Hematopoietic multipotent progenitor cell treated with erythropoietin and hydrocortisone succinate and interleukin-3 and kit ligand, for 4 days (in vitro differentiated cells): Measurements from ENCODE around the gene SERPINI1.
A peak's percentile ranks its signal among the peaks of the same experiment; 100 is the strongest.

Experiments
- DNase-seq: peaks from one replicate; pipeline ENCODE4 v3.0.0-alpha.2; 2015

Gene SERPINI1

GRCh38 chr3:167734498-167735232, 856 bp upstream of the SERPINI1 start, which contains the start of gene PDCD10:
Gene PDCD10 (minus strand): TSS chr3:167734892. CDS start chr3:167720157, 14,735 bp downstream.
- DNase-seq, result peak; percentile 100

GRCh38 chr3:167736264-167736787, 805 bp downstream of the SERPINI1 start:
- DNase-seq, result no peak

- DNase-seq, result no peak
Measured at GRCh38 chr3:167736997-167737396, 1.5 kb downstream of the SERPINI1 start.

GRCh38 chr3:167738037-167738436, 2.5 kb downstream of the SERPINI1 start:
- no peak for DNase-seq

- peak; percentile 72 for DNase-seq
Measured at GRCh38 chr3:167739190-167739810, 3.8 kb downstream of the SERPINI1 start.

- DNase-seq, result peak; percentile 86
Measured at GRCh38 chr3:167740961-167741587, 5.6 kb downstream of the SERPINI1 start.

GRCh38 chr3:167742338-167742737, 6.8 kb downstream of the SERPINI1 start:
- DNase-seq, result no peak

- no peak for DNase-seq
Measured at GRCh38 chr3:167743799-167744198, 8.3 kb downstream of the SERPINI1 start.

GRCh38 chr3:167749209-167749608, 13.7 kb downstream of the SERPINI1 start:
- DNase-seq, result no peak

GRCh38 chr3:167749728-167750127, 14.2 kb downstream of the SERPINI1 start:
- DNase-seq, result no peak

GRCh38 chr3:167750272-167750971, 14.9 kb downstream of the SERPINI1 start:
- DNase-seq, result no peak

GRCh38 chr3:167754049-167754448, 18.5 kb downstream of the SERPINI1 start:
- no peak for DNase-seq

- DNase-seq, result no peak
Measured at GRCh38 chr3:167761302-167761701, 25.8 kb downstream of the SERPINI1 start.

GRCh38 chr3:167762296-167762695, 26.8 kb downstream of the SERPINI1 start:
- DNase-seq, result no peak

- no peak for DNase-seq
Measured at GRCh38 chr3:167772992-167773391, 37.5 kb downstream of the SERPINI1 start.

- no peak for DNase-seq
Measured at GRCh38 chr3:167773584-167773983, 38.1 kb downstream of the SERPINI1 start.

- DNase-seq, result no peak
Measured at GRCh38 chr3:167776066-167776685, 40.7 kb downstream of the SERPINI1 start.

- no peak for DNase-seq
Measured at GRCh38 chr3:167777356-167777755, 41.8 kb downstream of the SERPINI1 start.

GRCh38 chr3:167780214-167780883, 44.8 kb downstream of the SERPINI1 start:
- DNase-seq, result no peak

- no peak for DNase-seq
Measured at GRCh38 chr3:167783781-167784180, 48.3 kb downstream of the SERPINI1 start.

GRCh38 chr3:167785790-167786189, 50.3 kb downstream of the SERPINI1 start:
- DNase-seq, result no peak

- no peak for DNase-seq
Measured at GRCh38 chr3:167787440-167787839, 51.9 kb downstream of the SERPINI1 start.
